ENCODE results near the gene VWA8.

DNA sequence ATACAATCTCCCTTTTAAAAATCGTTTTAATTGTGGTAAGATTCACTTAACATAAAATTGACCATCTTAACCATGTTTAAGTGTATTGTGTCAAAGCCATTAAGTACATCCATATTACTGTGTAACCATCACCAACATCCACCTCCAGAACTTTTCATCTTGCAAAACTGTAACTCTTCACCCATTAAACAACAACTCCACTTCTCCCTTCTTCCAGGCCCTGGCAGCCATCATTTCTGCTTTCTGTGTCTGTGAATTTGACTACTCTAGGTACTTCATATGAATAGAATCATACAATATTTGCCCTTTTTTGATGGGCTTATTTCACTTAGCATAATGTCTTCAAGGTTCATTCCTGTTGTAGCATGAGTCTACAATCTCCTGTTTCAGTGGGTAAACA, 36.5 kb upstream of the VWA8 start:
- TF ChIP-seq CTCF (CRISPR knock-in tag; IDR thresholded peaks at IDR 0.05) (no peak), EEA1 (CRISPR knock-in tag; IDR thresholded peaks at IDR 0.05; ENCODE audit: borderline replicate concordance) (no peak), ARID2 (CRISPR knock-in tag; IDR thresholded peaks at IDR 0.05; ENCODE audit: borderline replicate concordance) (no peak), CBX1 (IDR thresholded peaks at IDR 0.05; ENCODE audit: low read depth) (no peak), RXRA (CRISPR knock-in tag; IDR thresholded peaks at IDR 0.05) (no peak)
- TF ChIP-seq, protein P1, sequence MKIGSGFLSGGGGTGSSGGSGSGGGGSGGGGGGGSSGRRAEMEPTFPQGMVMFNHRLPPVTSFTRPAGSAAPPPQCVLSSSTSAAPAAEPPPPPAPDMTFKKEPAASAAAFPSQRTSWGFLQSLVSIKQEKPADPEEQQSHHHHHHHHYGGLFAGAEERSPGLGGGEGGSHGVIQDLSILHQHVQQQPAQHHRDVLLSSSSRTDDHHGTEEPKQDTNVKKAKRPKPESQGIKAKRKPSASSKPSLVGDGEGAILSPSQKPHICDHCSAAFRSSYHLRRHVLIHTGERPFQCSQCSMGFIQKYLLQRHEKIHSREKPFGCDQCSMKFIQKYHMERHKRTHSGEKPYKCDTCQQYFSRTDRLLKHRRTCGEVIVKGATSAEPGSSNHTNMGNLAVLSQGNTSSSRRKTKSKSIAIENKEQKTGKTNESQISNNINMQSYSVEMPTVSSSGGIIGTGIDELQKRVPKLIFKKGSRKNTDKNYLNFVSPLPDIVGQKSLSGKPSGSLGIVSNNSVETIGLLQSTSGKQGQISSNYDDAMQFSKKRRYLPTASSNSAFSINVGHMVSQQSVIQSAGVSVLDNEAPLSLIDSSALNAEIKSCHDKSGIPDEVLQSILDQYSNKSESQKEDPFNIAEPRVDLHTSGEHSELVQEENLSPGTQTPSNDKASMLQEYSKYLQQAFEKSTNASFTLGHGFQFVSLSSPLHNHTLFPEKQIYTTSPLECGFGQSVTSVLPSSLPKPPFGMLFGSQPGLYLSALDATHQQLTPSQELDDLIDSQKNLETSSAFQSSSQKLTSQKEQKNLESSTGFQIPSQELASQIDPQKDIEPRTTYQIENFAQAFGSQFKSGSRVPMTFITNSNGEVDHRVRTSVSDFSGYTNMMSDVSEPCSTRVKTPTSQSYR (CRISPR knock-in tag; IDR thresholded peaks at IDR 0.05; ENCODE audit: borderline replicate concordance), result no peak
- TF ChIP-seq, protein P2, sequence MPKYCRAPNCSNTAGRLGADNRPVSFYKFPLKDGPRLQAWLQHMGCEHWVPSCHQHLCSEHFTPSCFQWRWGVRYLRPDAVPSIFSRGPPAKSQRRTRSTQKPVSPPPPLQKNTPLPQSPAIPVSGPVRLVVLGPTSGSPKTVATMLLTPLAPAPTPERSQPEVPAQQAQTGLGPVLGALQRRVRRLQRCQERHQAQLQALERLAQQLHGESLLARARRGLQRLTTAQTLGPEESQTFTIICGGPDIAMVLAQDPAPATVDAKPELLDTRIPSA (CRISPR knock-in tag; IDR thresholded peaks at IDR 0.05; ENCODE audit: borderline replicate concordance), result no peak
- TF ChIP-seq, protein P3, sequence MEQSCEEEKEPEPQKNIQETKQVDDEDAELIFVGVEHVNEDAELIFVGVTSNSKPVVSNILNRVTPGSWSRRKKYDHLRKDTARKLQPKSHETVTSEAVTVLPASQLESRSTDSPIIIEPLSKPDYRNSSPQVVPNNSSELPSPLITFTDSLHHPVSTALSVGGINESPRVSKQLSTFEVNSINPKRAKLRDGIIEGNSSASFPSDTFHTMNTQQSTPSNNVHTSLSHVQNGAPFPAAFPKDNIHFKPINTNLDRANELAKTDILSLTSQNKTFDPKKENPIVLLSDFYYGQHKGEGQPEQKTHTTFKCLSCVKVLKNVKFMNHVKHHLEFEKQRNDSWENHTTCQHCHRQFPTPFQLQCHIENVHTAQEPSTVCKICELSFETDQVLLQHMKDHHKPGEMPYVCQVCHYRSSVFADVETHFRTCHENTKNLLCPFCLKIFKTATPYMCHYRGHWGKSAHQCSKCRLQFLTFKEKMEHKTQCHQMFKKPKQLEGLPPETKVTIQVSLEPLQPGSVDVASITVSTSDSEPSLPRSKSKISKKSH (CRISPR knock-in tag; IDR thresholded peaks at IDR 0.05; ENCODE audit: borderline replicate concordance), result no peak
